NB4 (cell line): ENCODE results near the gene SH3BGRL3.
A peak's percentile ranks its signal among the peaks of the same experiment; 100 is the strongest.

ENCODE experiments used
- DNase-seq: peaks from one replicate; pipeline ENCODE4 v3.0.0; 2010; ENCODE audit warnings: low read depth
- H3K4me3 ChIP-seq: one replicate; pipeline ENCODE4 v1.5.1; 2011; ENCODE audit warnings: mild to moderate bottlenecking, low read depth, low read length, moderate library complexity
- CTCF ChIP-seq: IDR thresholded peaks from one replicate; pipeline ENCODE4 v1.5.1; 2012; ENCODE audit warnings: low read depth, low read length
- MAX ChIP-seq: IDR thresholded peaks from 2 replicates; pipeline ENCODE4 v1.6.1; 2011; ENCODE audit warnings: low read depth, low read length
- MYC ChIP-seq: IDR thresholded peaks from 2 replicates; pipeline ENCODE4 v1.6.1; 2011; ENCODE audit warnings: low read depth, low read length
- POLR2A ChIP-seq: IDR thresholded peaks from 2 replicates; pipeline ENCODE4 v1.6.1; 2011; ENCODE audit warnings: mild to moderate bottlenecking; ENCODE audit not compliant: insufficient read length; ENCODE audit errors: extremely low read depth

The SH3BGRL3 gene

GRCh38 chr1:26265405-26265804 is 14.5 kb upstream of the SH3BGRL3 start:
- TF ChIP-seq POLR2A = no peak
- no peak for TF ChIP-seq MYC
- no peak for TF ChIP-seq MAX
- no peak for TF ChIP-seq CTCF
- H3K4me3 ChIP-seq = no peak overlapping the region
- DNase-seq = no peak

- H3K4me3 ChIP-seq = no peak overlapping the region
- TF ChIP-seq MAX (no peak), MYC (no peak), POLR2A (no peak), CTCF (no peak)
- DNase-seq = no peak
Observed at GRCh38 chr1:26268290-26269197, 11.3 kb upstream of the SH3BGRL3 start.

- no peak for DNase-seq
- no peak overlapping the region for H3K4me3 ChIP-seq
- TF ChIP-seq CTCF = no peak
- no peak for TF ChIP-seq POLR2A
- no peak for TF ChIP-seq MAX
- no peak for TF ChIP-seq MYC
Observed at GRCh38 chr1:26269198-26269550, 10.7 kb upstream of the SH3BGRL3 start.

GRCh38 chr1:26274801-26275425 is 5.0 kb upstream of the SH3BGRL3 start:
- H3K4me3 ChIP-seq = no peak overlapping the region
- peak; percentile 94 for DNase-seq
- TF ChIP-seq CTCF (no peak), POLR2A (no peak), MYC (peak; percentile 43), MAX (peak; percentile 26; the same call in 1 of the 2 replicates)

- peak; percentile 86 for TF ChIP-seq MAX
- TF ChIP-seq POLR2A = no peak
- TF ChIP-seq MYC = peak; percentile 72
- TF ChIP-seq CTCF = peak; percentile 63
- H3K4me3 ChIP-seq = no peak overlapping the region
- DNase-seq = peak; percentile 95
Observed at GRCh38 chr1:26275580-26276431, 4.1 kb upstream of the SH3BGRL3 start.
